ENCODE results near the gene DGLUCY.
"Not testable (repeated sequence)": the region's sequence is repeated elsewhere in the genome, so short reads cannot be mapped to it uniquely, and the experiment has no call there.

Gene DGLUCY, protein sequence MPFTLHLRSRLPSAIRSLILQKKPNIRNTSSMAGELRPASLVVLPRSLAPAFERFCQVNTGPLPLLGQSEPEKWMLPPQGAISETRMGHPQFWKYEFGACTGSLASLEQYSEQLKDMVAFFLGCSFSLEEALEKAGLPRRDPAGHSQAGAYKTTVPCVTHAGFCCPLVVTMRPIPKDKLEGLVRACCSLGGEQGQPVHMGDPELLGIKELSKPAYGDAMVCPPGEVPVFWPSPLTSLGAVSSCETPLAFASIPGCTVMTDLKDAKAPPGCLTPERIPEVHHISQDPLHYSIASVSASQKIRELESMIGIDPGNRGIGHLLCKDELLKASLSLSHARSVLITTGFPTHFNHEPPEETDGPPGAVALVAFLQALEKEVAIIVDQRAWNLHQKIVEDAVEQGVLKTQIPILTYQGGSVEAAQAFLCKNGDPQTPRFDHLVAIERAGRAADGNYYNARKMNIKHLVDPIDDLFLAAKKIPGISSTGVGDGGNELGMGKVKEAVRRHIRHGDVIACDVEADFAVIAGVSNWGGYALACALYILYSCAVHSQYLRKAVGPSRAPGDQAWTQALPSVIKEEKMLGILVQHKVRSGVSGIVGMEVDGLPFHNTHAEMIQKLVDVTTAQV

DNA sequence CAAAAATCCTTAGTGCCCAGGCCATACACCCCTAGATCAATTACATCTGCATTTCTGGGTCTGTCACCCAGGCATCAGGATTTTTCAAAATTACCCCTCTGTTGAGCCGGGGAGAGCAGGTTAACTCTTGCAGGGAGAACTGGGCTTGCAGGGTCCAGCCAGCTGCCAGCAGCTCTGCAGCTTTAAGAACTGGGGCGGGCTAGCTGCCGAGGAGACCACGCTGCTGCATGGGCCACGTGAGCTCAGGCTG is at the start of gene DGLUCY:
TSS of gene DGLUCY (plus strand) at position 245 of the 250 bp plus-strand sequence. CDS start 46,222 bp downstream, outside the sequence.
- peak; percentile 90 for DNase-seq

DNA sequence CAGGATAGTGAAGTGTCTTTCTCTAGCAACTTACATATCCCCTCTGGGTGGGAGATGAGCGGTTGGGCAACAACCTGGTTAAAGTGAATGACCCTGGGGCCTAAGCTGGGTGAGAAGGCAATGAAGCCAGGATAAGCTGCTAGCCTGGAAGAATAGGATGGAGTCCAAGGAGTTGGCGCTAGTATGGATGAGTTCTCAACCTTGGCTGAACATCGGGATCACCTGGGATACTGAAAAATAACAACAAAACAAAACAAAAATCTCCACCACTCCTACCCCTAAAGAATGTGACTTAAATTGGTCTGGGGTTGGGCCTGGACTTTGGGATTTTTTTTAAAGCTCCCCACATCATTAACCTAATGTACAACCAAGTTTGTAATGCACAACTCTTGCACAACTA is 48.6 kb upstream of the DGLUCY start:
- peak; percentile 39 for DNase-seq

DNA sequence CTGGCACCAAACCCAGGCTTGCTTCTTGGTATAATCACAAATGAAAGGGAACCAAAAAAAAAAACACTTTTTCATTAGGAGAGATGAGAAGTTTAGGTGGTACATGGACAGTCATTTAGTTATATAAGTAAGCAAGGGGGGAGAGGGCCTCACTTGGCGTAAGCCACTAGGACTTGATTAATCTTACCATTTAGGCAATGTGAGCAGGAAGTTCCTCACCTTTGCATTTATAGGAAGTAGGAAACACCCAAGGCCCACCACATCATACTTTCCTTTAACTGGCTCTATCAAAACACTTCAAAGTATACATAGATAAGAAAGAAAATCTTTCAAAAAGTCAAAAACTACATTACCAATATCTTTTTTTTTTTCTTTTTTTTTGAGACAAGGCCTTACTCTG is 46.7 kb upstream of the DGLUCY start:
- no peak for DNase-seq

DNA sequence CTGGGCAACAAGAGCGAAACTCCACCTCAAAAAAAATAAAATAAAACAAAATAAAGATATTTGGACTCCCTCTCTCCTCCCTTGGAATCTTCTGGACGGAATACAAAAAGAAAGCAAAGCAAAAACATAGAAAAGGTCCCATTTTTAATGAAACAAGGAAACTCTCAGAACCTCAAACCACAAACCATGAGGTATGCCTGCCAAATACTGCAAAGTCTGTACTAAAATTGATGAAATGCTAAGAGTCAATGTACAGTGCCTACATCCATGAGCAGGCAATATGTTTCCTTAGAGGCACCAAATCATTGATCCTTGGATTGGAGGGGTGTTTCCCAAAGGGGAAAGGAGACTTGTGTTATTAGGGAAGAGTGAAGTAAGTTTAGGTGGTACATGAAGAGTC is 45.2 kb upstream of the DGLUCY start:
- DNase-seq: peak; percentile 33

DNA sequence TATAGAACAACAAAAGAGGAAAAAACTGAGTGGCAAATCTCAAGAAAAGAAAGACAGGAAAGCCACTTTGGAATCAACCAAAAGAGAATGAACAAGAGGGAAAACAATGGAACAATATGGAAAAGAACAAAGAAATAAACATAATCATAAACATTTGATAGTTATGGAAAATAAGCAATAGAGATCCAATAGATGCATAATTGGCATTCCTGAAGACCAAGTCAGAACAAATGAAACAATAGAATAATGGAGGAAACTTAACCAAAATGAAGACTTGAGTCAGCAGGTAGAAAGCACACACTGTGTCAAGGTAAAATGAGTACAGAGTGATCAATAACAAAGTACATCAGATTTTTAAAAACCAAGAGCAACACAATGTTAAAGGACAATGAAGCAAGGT is 43.3 kb upstream of the DGLUCY start:
- DNase-seq: no peak

DNA sequence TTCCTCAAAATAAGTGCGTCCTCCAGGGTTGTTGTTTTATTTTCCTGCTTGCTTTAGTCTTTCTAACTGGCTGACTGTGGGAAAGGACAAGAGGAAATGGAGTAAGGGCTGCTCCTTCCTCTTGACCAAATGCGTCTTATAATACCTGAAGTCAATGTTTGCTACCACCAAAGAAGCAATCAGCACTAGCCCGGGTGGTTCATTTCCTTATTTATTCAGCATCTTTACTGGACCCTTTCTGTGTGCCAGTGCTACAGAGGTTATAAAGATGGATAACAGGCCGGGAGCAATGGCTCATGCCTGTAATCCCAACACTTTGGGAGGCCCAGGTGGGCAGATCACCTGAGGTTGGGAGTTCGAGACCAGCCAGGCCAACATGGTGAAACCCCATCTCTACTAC is 38.3 kb upstream of the DGLUCY start:
- no peak for DNase-seq

DNA sequence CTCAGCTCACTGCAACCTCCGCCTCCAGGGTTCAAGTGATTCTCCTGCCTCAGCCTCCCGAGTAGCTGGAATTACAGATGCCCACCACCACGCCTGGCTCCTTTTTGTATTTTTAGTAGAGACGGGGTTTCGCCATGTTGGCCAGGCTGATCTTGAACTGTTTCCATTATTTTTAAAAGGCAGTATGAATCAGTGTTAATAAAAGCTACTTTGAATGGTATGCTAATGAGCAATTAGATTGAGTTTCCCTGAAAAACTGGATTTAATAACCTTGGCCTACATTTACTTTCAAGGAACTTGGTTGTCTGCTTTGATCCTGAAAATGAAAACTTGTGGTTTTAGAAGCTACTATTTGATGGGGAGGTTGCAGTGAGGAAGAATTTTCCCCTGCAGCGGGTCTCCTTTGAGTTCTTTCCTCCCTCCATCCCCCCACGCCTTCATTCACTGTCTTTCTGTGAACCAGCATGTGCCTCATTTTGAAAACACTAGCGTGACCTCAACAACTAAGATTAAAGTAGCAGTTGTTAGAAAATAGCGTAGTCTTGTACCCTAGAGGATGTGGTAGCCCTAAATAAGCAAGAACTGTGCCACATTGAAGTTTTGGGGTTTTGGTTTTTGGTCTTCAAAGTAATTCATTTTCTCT is 35.7 kb upstream of the DGLUCY start:
- no peak for DNase-seq

DNA sequence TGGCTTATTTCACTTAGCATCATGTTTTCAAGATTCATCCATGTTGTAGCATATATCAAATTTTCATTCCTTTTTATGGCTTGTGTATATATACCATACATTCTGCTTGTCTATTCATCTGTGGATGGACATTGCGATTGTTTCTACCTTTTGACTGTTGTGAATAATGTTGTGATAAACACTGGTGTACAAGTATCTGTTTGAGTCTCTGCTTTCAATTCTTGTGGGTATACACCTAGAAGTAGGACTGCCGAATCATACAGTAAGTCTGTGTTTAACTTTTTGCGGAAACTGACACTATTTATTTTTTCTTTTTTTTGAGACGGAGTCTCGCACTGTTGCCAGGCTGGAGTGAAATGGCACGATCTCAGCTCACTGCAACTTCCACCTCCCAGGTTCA is 33.8 kb upstream of the DGLUCY start:
- no peak for DNase-seq

DNA sequence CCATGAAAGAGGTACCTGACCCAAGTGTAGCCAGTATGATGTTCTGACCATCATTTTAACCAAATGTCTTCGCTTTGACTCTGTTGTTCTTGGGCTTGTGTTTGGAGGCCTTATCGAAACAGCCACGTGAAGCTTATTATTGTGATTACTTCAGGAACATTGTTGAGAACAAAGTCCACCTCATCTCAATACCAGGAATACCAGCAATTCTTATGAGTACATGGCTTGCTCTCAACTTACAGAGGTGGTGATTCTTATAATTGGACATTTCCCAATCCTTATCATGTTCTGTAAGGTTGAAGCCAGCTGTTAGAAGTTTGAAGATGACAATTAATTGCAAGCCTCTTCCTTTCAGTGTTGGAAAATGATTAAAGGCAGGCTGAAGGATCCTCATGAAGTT is 31.6 kb upstream of the DGLUCY start:
- no peak for DNase-seq

DNA sequence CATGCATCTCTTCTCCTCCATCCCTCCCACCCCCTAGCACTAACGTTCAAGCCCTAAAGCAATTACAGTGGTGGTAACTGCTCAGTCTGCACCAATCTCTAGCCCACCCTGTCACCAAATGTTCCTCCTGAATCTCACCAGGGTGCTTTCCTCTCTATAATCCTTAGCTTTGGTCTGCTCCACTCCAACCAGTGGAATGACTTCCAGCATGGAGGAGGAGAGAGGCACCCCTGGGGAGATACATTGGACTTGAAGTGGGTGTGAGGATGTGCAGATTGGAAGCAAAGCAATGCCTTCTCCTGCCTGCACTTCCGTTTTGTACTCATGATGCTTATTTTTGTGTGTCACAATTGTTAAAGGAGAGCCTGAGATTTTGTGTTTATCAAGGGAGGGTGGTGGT is 29.4 kb upstream of the DGLUCY start:
- no peak for DNase-seq

DNA sequence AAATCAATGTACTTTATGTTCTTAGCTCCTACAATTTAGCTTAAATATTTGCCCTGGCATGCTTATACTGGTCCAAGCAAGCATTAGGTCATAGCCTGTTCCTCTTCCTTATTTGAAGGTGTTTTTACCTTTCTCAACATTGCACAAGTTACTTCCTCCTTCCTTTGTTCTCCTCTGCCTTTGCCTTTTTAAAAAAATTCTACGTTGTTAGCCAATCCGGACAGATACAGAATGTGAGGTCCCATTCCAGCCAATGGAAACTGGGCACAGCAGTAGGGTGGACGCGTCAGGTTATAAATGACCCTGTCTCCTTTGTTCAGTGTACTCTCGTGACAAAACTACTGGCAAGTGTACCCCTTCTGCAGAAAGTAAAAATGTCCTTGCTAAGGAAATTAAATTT is 26.4 kb upstream of the DGLUCY start:
- not testable (repeated sequence) for DNase-seq

DNA sequence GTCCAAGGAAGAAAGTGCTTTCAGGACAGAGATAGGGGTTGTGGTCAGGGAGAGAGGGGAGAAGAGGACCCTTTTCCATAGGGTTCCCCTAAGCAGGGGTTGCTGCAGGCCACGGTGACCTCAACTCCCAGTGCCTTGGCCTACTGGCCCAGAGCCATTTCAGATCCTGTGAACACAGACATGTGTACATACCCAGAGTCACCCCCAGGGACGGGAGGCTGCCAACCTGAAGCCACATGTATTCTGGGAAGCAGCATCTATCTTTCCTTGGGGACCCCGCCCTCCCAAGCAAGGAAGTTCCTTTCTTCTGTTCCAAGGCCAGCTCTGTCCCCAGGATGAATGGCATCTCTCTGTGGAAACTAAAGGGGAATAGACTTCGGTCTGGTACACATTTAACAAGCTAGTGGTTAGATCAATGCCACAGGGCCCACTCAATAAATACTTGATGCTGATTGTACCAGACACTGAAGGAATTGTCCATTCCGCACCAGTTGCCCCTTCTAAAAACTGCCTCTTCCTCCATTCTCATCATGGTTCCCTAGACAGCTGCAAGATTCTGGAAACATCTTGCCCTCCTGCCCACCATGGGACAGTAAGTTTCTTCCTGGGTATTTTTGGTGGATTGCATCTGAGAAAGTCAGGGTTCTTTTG is 25.2 kb upstream of the DGLUCY start:
- no peak for DNase-seq

DNA sequence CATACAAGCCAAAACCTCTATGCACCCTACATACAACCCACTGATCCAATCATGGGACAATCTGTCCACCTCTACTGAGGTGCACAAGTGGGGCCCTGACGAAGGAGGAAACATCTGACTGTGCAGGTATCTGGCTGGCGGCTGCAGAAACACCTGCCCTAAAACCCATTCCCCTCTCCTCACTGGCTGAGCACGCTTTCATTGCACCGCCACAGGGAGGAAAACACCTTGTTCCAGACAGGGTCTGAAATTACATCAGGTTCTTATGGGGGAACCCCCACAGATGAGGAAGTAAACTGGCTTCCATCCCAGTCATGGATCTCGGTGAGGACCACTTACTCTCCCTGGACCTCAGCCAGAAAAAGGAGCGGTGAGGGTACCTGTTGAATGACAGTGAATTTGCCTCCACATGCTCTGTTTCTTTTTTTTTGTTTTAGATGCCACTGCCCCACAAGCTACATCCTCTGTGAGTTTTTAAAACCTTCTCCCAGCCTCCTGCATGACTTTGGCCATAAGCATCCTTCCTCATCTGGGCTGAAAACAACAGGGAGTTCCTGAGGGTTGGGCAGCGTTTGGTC is 23.8 kb upstream of the DGLUCY start:
- no peak for DNase-seq

DNA sequence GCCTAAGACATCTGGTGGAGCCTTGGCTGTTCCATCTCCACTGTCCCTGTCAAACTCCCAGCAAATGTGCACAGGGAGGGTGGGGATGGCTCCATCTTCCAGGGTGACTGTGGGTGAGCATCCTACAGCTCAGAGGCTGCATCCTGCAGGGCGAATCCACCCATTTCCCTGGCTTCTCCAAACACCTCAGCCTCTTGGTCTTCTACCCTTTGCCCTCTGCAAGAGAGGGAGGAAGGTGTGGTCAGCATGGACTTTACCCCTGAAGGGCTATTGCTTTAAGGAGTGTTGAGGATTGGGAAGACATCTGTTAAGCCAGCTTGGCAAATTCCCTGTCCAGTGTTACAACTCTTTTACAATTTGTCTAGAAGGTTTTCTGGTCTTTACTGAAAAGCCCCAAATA is 23.1 kb upstream of the DGLUCY start:
- DNase-seq: no peak

DNA sequence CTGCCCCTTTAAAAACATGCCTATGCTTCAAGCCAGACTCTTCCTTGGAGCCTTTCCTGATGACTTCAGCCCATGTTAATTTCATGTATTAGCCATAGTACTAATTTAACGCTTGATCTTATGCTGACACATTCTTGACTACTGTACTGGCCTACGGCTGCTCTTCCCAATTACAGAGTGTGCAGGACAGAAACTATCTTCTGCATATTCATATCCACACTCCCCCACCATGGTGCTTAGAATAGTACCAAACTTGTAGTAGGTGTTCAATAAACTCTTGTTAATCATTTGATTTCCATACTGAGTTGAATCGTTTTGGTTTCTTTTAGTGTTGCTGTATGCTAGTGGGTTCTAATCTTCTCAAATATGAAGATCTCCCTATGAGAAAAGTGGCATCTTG is 21.8 kb upstream of the DGLUCY start:
- no peak for DNase-seq

DNA sequence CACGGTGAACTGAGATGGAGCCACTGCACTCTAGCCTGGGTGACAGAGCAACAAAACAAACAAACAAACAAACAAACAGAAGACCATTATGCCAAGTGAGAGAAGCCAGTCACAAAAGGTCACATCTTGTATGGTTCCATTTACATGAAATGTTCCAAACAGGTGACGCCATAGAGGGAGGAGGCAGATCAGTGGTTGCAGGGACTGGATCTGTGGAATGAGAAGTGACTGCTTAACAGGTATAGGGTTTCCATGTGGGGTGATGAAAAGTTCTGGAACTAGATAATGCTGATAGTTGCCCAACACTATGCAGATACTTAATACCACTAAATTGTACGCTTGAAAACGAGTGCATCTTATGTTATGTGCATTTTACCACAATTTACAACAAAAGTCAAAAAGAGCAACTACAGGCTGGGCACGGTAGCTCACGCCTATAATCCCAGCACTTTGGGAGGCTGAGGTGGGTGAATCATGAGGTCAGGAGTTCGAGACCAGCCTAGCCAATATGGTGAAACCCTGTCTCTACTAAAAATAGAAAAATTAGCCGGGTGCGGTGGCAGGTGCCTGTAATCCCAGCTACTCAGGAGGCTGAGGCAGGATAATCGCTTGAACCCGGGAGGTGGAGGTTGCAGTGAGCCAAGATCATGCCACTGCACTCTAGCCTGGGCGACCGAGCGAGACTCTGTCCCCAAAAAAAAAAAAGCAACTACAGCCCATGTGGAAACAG is 20.0 kb upstream of the DGLUCY start:
- DNase-seq: not testable (repeated sequence)

DNA sequence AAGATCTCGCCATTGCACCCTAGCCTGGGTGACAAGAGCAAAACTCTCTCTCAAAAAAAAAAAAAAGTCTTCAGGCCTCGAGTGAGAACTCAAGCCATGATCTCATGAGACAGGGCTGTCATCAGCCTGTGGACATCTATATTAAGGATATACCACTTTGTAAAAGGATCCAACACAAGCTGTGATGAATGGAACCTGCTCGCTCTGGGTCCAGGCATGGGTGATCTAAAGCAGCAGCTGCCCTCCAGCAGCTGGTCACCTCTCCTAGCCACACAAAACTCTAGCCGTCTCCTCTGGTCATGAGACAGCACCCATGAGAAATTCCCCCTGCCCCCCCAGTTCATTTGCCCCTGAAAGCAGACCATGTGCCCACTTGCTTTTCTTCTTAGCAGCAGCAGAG is 19.1 kb upstream of the DGLUCY start:
- no peak for DNase-seq

DNA sequence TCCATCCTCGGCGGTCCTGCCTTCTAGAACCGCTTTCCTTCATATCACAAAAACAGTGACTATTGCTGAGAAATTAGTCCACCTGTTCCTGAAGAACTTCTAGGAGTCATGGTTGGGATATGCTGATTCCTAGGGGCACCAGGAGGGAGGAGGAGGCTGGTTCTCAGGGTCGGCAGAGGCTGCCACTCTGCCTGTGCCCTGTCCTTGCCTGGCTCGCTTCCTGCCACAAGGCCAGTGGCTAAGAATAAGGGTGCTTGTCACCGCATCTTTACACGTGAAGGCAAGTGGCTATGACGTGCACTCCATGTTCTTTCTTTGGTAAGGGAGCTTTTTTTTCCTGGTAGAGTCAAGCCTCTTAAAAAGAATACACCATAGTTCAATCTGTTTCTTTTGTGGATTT is 18.7 kb upstream of the DGLUCY start:
- no peak for DNase-seq

DNA sequence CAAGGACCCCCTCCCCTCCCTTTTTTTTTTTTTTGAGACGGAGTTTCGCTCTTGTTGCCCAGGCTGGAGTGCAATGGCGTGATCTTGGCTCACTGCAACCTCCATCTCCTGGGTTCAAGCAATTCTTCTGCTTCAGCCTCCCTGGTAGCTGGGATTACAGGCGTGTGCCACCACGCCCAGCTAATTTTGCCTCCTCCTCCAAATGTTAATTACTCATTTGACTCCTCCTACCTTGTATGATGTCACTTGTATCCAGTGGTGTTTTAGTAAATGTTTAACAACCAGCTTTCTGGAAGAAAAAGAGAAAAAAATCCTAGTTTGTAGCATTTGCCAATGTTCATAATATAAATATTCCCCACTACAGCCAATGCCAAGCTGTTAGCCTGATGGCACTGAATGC is 16.2 kb upstream of the DGLUCY start:
- not testable (repeated sequence) for DNase-seq

DNA sequence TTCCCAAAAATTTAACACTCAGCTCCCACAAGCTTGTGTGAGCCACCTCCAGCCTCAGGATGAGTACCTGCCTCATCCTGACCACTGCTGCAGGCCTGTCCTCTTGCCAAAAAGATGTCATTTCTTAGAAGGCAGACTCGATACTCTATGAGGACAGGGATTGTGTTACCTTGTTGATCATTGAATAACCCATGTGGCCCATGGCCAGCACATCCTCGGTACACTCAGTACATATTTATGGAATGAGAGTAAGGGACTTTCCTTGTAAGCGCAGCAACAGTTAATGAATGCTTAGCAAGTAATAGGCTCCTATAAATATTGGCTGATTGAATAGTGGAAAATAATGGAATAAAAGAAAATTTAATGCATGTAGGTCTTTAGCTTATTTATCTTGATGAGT is 15.3 kb upstream of the DGLUCY start:
- no peak for DNase-seq

DNA sequence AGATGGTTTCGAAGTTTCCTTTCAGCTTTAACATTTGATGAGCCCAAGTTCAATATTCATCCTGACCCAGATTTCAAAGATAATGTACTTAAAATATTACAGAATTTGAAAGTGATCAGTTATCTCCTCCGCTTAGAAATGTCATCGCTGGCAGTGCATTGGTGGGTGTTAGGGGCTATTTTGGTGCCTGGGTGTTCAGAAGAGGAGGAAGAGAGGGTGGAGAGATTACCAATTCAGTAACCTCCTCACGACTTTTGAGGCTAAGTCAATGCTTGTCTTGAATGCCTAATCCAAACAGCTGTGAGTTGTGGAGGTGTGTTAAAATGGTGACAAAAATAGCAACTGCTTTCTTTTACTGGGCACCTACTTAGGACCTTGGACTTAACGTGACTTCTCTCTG is 13.8 kb upstream of the DGLUCY start:
- DNase-seq: no peak

DNA sequence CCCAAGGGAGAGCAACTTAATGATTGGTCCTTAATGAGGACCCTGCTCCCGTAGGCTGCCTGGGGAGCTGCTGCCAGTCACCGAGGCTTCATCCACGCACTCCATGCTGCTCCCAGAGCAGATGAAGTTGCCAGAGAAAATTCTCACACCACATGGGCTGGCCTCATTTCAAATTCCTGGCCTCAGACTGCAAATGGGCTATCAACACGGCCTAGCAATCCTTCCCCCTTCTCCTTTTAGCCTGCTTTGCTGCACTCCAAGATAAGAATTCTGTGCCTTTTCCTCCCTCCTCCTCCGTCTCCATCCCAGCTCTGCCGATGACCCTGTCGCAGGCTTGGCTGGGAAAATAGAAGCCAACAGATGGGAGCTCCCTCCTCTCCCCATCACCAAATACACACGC is 10.8 kb upstream of the DGLUCY start:
- no peak for DNase-seq

Data from right hindlimb (tissue), 1 donor.